IMR-90 (cell line): ENCODE data around the gene LMO2.

Experiments
- BHLHE40 ChIP-seq: fragments of 150-350 bp; IDR thresholded peaks from 2 replicates; pipeline ENCODE4 v1.6.1; 2016; ENCODE audit warnings: mild to moderate bottlenecking, low read depth, low read length
- CEBPB ChIP-seq: IDR thresholded peaks from 2 replicates; pipeline ENCODE4 v1.6.1; 2012; ENCODE audit warnings: low read depth, low read length, improper control_type of control experiment
- FOS ChIP-seq: fragments of 150-350 bp; IDR thresholded peaks from 2 replicates; pipeline ENCODE4 v1.6.1; 2016; ENCODE audit warnings: low read depth, low read length
- MAZ ChIP-seq: IDR thresholded peaks from 2 replicates; pipeline ENCODE4 v1.6.1; 2012; ENCODE audit warnings: low read depth, mild to moderate bottlenecking, low read length, improper control_type of control experiment, moderate library complexity, borderline replicate concordance
- RAD21 ChIP-seq: IDR thresholded peaks from 2 replicates; pipeline ENCODE4 v1.6.1; 2012; ENCODE audit warnings: low read length, improper control_type of control experiment
- RCOR1 ChIP-seq: IDR thresholded peaks from 2 replicates; pipeline ENCODE4 v1.6.1; 2012; ENCODE audit warnings: mild to moderate bottlenecking, low read length, improper control_type of control experiment; ENCODE audit not compliant: insufficient replicate concordance
- SMC3 ChIP-seq: fragments of 150-350 bp; IDR thresholded peaks from 2 replicates; pipeline ENCODE4 v1.6.1; 2016; ENCODE audit warnings: low read depth, mild to moderate bottlenecking, antibody characterized with exemption, low read length, moderate library complexity
- TF ChIP-seq, protein P1 (sequence below): conservative IDR thresholded peaks from 2 replicates; pipeline ENCODE4 v1.5.1; 2012; ENCODE audit warnings: mild to moderate bottlenecking, low read depth, low read length, improper control_type of control experiment

DNA sequence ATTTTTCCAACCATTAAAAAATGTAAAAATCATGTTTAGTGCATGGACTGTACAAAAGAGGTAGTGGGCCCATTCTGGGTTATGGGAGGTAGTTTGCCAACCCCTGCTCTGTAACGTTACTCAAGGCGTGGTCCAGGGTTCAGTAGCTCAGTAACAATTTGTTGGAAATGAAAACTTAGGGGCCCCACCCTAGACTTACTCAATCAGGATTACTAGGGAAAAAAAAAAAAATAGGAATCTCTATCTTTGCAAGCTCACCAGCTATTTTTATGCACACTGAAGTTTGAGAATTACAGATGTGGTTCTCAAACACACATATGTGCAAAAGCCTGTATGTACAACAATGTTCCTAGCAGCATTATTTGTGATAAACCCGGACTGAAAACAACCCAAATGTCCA lies 17.3 kb upstream of the LMO2 start:
- TF ChIP-seq CEBPB (no peak), RCOR1 (no peak), FOS (no peak), RAD21 (no peak), BHLHE40 (no peak), SMC3 (no peak), MAZ (no peak)
- TF ChIP-seq, protein P1, sequence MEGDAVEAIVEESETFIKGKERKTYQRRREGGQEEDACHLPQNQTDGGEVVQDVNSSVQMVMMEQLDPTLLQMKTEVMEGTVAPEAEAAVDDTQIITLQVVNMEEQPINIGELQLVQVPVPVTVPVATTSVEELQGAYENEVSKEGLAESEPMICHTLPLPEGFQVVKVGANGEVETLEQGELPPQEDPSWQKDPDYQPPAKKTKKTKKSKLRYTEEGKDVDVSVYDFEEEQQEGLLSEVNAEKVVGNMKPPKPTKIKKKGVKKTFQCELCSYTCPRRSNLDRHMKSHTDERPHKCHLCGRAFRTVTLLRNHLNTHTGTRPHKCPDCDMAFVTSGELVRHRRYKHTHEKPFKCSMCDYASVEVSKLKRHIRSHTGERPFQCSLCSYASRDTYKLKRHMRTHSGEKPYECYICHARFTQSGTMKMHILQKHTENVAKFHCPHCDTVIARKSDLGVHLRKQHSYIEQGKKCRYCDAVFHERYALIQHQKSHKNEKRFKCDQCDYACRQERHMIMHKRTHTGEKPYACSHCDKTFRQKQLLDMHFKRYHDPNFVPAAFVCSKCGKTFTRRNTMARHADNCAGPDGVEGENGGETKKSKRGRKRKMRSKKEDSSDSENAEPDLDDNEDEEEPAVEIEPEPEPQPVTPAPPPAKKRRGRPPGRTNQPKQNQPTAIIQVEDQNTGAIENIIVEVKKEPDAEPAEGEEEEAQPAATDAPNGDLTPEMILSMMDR, result no peak
